ENCODE measurements around the gene RBM4B.

The RBM4B gene

GRCh38 chr11:66632952-66633351 lies 44.7 kb downstream of the RBM4B start:
- H3K36me3 ChIP-seq (ENCODE audit: control insufficient read depth, insufficient read depth, low read length, severe bottlenecking) = peaks cover 40% of the 10 kb centered on the region
- H3K4me1 ChIP-seq (ENCODE audit: control insufficient read depth, insufficient read depth, low read length) = peaks cover 7% of the 10 kb centered on the region
- H3K27me3 ChIP-seq (replicated peaks; ENCODE audit: control insufficient read depth, insufficient read depth, low read length) = no peaks in the 10 kb centered on the region
- no peak overlapping the region for H3K4me3 ChIP-seq (ENCODE audit: low read length)
- no peak overlapping the region for H3K9ac ChIP-seq (ENCODE audit: low read length)
- no peaks in the 10 kb centered on the region for H3K9me3 ChIP-seq (ENCODE audit: control insufficient read depth, low read length)
- no peak for DNase-seq (ENCODE audit: low read depth)

DNA sequence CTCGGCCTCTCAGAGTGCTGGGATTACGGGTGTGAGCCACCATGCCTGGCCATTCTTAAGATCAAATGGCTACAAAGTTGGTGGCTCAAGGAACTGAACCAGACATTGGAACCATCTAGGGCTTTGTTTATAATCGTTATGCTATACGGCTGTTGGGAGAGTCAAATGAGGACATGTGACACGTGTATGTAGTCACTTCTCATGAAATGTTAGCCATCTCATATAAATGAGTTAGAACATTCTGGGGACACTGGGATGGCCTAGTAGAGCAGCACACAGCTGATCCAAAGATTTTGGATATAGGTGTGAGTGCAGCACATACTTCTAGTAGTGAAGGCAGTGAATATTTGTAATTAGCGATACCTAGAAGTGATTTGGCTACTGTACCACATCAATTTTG lies 45.8 kb downstream of the RBM4B start:
- peaks cover 51% of the 10 kb centered on the region for H3K36me3 ChIP-seq (ENCODE audit: control insufficient read depth, insufficient read depth, low read length, severe bottlenecking)

GRCh38 chr11:66629356-66629755 lies 48.3 kb downstream of the RBM4B start:
- H3K9ac ChIP-seq (ENCODE audit: low read length) = no peak overlapping the region
- no peaks in the 10 kb centered on the region for H3K9me3 ChIP-seq (ENCODE audit: control insufficient read depth, low read length)
- H3K4me3 ChIP-seq (ENCODE audit: low read length) = no peak overlapping the region
- no peaks in the 10 kb centered on the region for H3K27me3 ChIP-seq (replicated peaks; ENCODE audit: control insufficient read depth, insufficient read depth, low read length)
- no peaks in the 10 kb centered on the region for H3K4me1 ChIP-seq (ENCODE audit: control insufficient read depth, insufficient read depth, low read length)
- DNase-seq (ENCODE audit: low read depth) = no peak
- H3K36me3 ChIP-seq (ENCODE audit: control insufficient read depth, insufficient read depth, low read length, severe bottlenecking) = peaks cover 68% of the 10 kb centered on the region

More for the DNA sequence above, 45.8 kb downstream of the RBM4B start:
- no peak overlapping the region for H3K9ac ChIP-seq (ENCODE audit: low read length)
- no peak for DNase-seq (ENCODE audit: low read depth)
- no peaks in the 10 kb centered on the region for H3K27me3 ChIP-seq (replicated peaks; ENCODE audit: control insufficient read depth, insufficient read depth, low read length)
- no peaks in the 10 kb centered on the region for H3K4me1 ChIP-seq (ENCODE audit: control insufficient read depth, insufficient read depth, low read length)
- H3K9me3 ChIP-seq (ENCODE audit: control insufficient read depth, low read length) = no peaks in the 10 kb centered on the region
- no peak overlapping the region for H3K4me3 ChIP-seq (ENCODE audit: low read length)

DNA sequence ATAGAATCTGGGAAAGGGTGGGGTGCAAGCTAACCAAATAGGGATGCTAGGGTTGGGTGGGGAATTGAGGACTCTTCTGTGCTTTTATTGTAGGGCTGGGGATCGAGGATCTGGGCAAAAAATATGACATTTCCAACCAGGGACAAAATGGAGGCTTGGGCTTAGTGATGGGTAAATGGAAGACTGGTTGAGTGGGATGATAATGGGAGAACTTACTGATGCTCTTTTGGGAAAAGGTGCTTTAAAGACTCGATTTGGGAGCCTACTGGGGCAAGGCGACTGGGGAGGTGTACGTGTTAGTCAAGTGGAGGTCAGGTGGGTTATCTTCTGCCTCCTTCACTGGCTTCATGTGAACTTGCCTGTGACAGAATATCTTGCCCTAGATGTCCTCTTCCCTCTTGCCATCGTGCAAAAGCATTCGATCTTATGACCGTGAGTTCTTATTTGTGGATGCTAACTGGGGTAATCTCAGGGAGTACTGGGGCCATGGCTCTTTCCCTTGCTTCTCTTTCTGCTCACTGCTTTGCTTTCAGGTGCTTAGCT lies 49.6 kb downstream of the RBM4B start:
- Histone ChIP-seq H3K36me3 (ENCODE audit: control insufficient read depth, insufficient read depth, low read length, severe bottlenecking) (peaks cover 72% of the 10 kb centered on the region), H3K4me1 (ENCODE audit: control insufficient read depth, insufficient read depth, low read length) (peaks cover 10% of the 10 kb centered on the region), H3K4me3 (ENCODE audit: low read length) (no peak overlapping the region), H3K9ac (ENCODE audit: low read length) (no peak overlapping the region), H3K27me3 (replicated peaks; ENCODE audit: control insufficient read depth, insufficient read depth, low read length) (no peaks in the 10 kb centered on the region), H3K9me3 (ENCODE audit: control insufficient read depth, low read length) (no peaks in the 10 kb centered on the region)
- no peak for DNase-seq (ENCODE audit: low read depth)

DNA sequence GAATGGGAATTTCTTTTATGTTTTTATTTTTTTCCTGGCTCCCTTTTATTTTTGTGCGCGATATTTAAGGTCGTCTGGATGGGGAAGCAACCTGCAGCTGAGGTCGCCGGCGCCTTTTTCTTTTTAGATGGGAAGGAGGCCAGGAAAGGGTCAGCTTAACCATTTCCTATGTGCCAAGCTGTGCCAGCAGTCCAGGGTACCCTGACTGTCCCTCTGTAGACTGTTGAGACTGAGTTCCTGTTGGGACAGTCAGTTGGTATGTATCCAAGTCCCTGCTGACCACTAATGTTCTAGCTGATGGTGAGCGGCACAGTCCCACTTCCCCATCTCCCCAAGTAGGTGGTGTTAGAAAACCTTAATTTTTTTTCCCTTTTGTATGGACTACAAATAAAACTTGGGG lies 50.8 kb downstream of the RBM4B start:
- Histone ChIP-seq H3K4me3 (ENCODE audit: low read length) (no peak overlapping the region), H3K27me3 (replicated peaks; ENCODE audit: control insufficient read depth, insufficient read depth, low read length) (no peaks in the 10 kb centered on the region), H3K9me3 (ENCODE audit: control insufficient read depth, low read length) (no peaks in the 10 kb centered on the region), H3K4me1 (ENCODE audit: control insufficient read depth, insufficient read depth, low read length) (peaks cover 11% of the 10 kb centered on the region), H3K9ac (ENCODE audit: low read length) (no peak overlapping the region), H3K36me3 (ENCODE audit: control insufficient read depth, insufficient read depth, low read length, severe bottlenecking) (peaks cover 80% of the 10 kb centered on the region)
- no peak for DNase-seq (ENCODE audit: low read depth)

DNA sequence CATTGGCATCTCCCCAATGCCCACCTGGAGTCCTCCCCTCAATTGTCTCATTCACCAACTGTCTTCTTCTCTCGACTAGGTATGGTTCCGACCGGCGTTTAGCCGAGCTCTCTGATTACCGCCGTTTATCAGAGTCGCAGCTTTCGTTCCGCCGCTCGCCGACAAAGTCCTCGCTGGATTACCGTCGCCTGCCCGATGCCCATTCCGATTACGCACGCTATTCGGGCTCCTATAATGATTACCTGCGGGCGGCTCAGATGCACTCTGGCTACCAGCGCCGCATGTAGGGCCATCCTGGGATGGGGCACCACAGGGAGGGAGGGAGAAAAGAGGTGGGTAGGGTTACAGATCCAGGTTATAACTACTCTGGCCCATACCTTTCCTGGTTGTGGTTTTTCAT lies 51.3 kb downstream of the RBM4B start:
- H3K9ac ChIP-seq (ENCODE audit: low read length) = no peak overlapping the region
- peaks cover 80% of the 10 kb centered on the region for H3K36me3 ChIP-seq (ENCODE audit: control insufficient read depth, insufficient read depth, low read length, severe bottlenecking)
- H3K4me3 ChIP-seq (ENCODE audit: low read length) = no peak overlapping the region

GRCh38 chr11:66625752-66626149 lies 51.9 kb downstream of the RBM4B start:
- DNase-seq (ENCODE audit: low read depth) = no peak
- Histone ChIP-seq H3K4me1 (ENCODE audit: control insufficient read depth, insufficient read depth, low read length) (peaks cover 15% of the 10 kb centered on the region), H3K27me3 (replicated peaks; ENCODE audit: control insufficient read depth, insufficient read depth, low read length) (no peaks in the 10 kb centered on the region), H3K9ac (ENCODE audit: low read length) (no peak overlapping the region), H3K4me3 (ENCODE audit: low read length) (no peak overlapping the region), H3K9me3 (ENCODE audit: control insufficient read depth, low read length) (no peaks in the 10 kb centered on the region), H3K36me3 (ENCODE audit: control insufficient read depth, insufficient read depth, low read length, severe bottlenecking) (peaks cover 80% of the 10 kb centered on the region)

More for the DNA sequence above, 51.3 kb downstream of the RBM4B start:
- H3K27me3 ChIP-seq (replicated peaks; ENCODE audit: control insufficient read depth, insufficient read depth, low read length) = no peaks in the 10 kb centered on the region
- H3K4me1 ChIP-seq (ENCODE audit: control insufficient read depth, insufficient read depth, low read length) = peaks cover 11% of the 10 kb centered on the region
- no peak for DNase-seq (ENCODE audit: low read depth)
- no peaks in the 10 kb centered on the region for H3K9me3 ChIP-seq (ENCODE audit: control insufficient read depth, low read length)

- Histone ChIP-seq H3K27me3 (replicated peaks; ENCODE audit: control insufficient read depth, insufficient read depth, low read length) (no peaks in the 10 kb centered on the region), H3K9me3 (ENCODE audit: control insufficient read depth, low read length) (no peaks in the 10 kb centered on the region), H3K4me3 (ENCODE audit: low read length) (no peak overlapping the region), H3K4me1 (ENCODE audit: control insufficient read depth, insufficient read depth, low read length) (peaks cover 19% of the 10 kb centered on the region), H3K36me3 (ENCODE audit: control insufficient read depth, insufficient read depth, low read length, severe bottlenecking) (peaks cover 80% of the 10 kb centered on the region), H3K9ac (ENCODE audit: low read length) (no peak overlapping the region)
- DNase-seq (ENCODE audit: low read depth) = no peak
These were observed 52.5 kb downstream of the RBM4B start for GRCh38 chr11:66625041-66625751.

- Histone ChIP-seq H3K4me1 (ENCODE audit: control insufficient read depth, insufficient read depth, low read length) (peaks cover 24% of the 10 kb centered on the region), H3K9me3 (ENCODE audit: control insufficient read depth, low read length) (no peaks in the 10 kb centered on the region), H3K27me3 (replicated peaks; ENCODE audit: control insufficient read depth, insufficient read depth, low read length) (no peaks in the 10 kb centered on the region), H3K4me3 (ENCODE audit: low read length) (no peak overlapping the region), H3K9ac (ENCODE audit: low read length) (no peak overlapping the region), H3K36me3 (ENCODE audit: control insufficient read depth, insufficient read depth, low read length, severe bottlenecking) (peaks cover 72% of the 10 kb centered on the region)
- no peak for DNase-seq (ENCODE audit: low read depth)
These were observed 53.2 kb downstream of the RBM4B start for GRCh38 chr11:66624450-66624849.

GRCh38 chr11:66619080-66619554 lies 58.6 kb downstream of the RBM4B start:
- Histone ChIP-seq H3K36me3 (ENCODE audit: control insufficient read depth, insufficient read depth, low read length, severe bottlenecking) (peaks cover 19% of the 10 kb centered on the region), H3K9ac (ENCODE audit: low read length) (peak overlapping the region; percentile 93)
- DNase-seq (ENCODE audit: low read depth) = peak; percentile 83

DNA sequence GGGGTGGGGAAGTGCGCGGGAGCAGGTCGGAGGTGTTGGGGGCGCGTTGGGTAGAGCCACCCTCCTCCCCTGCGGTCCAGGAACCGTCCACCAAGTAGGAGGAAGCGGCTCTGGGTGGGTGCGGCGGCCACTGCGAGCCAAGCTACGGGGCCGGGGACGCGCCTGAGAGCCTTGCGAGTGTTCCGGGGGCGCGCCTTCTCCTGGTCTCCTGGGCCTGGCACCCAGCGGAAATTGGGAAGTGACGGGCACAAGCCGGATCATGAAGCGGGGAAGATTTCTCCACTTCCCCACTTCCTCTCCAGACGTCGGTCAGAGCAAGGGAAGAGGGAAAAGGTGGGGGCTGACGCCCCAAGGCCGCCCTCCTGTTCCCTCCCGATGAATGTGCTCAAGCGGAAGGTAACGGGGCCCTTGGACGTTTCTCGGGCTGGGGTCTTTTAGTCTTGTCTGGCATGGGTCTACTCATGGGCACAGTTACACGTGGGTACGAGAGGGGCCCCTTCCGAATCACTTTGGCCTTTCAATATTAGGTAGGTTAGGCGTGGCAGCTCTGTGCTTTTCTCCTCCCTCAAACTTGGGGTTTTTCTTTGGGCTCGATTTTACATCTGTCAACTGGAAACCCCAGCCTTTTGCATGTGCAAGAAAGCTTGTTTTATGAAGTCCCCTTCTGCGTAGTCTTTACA lies 60.4 kb downstream of the RBM4B start:
- no peaks in the 10 kb centered on the region for H3K27me3 ChIP-seq (replicated peaks; ENCODE audit: control insufficient read depth, insufficient read depth, low read length)
- H3K9me3 ChIP-seq (ENCODE audit: control insufficient read depth, low read length) = no peaks in the 10 kb centered on the region
- H3K9ac ChIP-seq (ENCODE audit: low read length) = peak overlapping the region; percentile 93
- peaks cover under 1% of the 10 kb centered on the region for H3K36me3 ChIP-seq (ENCODE audit: control insufficient read depth, insufficient read depth, low read length, severe bottlenecking)
- H3K4me1 ChIP-seq (ENCODE audit: control insufficient read depth, insufficient read depth, low read length) = peaks cover 28% of the 10 kb centered on the region
- peak; percentile 79 for DNase-seq (ENCODE audit: low read depth)
- H3K4me3 ChIP-seq (ENCODE audit: low read length) = peak overlapping the region; percentile 89

More at GRCh38 chr11:66619080-66619554, 58.6 kb downstream of the RBM4B start:
- Histone ChIP-seq H3K4me1 (ENCODE audit: control insufficient read depth, insufficient read depth, low read length) (peaks cover 39% of the 10 kb centered on the region), H3K4me3 (ENCODE audit: low read length) (peak overlapping the region; percentile 89), H3K27me3 (replicated peaks; ENCODE audit: control insufficient read depth, insufficient read depth, low read length) (no peaks in the 10 kb centered on the region), H3K9me3 (ENCODE audit: control insufficient read depth, low read length) (no peaks in the 10 kb centered on the region)

All from adipocyte (in vitro differentiated cells).